Activated CD4-positive, alpha-beta T cell treated with anti-CD3 and anti-CD28 coated beads for 1 hour (primary cell): ENCODE data around the gene SLC4A4.

Experiments used
- DNase-seq: peaks from one replicate; pipeline ENCODE4 v3.0.0-alpha.2; 2020

Gene SLC4A4

GRCh38 chr4:71426381-71427042, 87.7 kb downstream of the SLC4A4 start:
- no peak for DNase-seq

- no peak for DNase-seq
Observed at GRCh38 chr4:71429106-71429505, 90.3 kb downstream of the SLC4A4 start.

- DNase-seq, result no peak
Observed at GRCh38 chr4:71429962-71430361, 91.1 kb downstream of the SLC4A4 start.

- DNase-seq, result no peak
Observed at GRCh38 chr4:71430609-71431008, 91.8 kb downstream of the SLC4A4 start.

GRCh38 chr4:71440612-71441011, 101.8 kb downstream of the SLC4A4 start:
- no peak for DNase-seq

- DNase-seq, result no peak
Observed at GRCh38 chr4:71441186-71442169, 102.7 kb downstream of the SLC4A4 start.

GRCh38 chr4:71442336-71442735, 103.5 kb downstream of the SLC4A4 start:
- DNase-seq, result no peak

GRCh38 chr4:71444395-71444794, 105.6 kb downstream of the SLC4A4 start:
- DNase-seq, result no peak

- no peak for DNase-seq
Observed at GRCh38 chr4:71445811-71446210, 107.0 kb downstream of the SLC4A4 start.

GRCh38 chr4:71446479-71447081, 107.8 kb downstream of the SLC4A4 start:
- no peak for DNase-seq

- DNase-seq, result no peak
Observed at GRCh38 chr4:71449040-71449439, 110.2 kb downstream of the SLC4A4 start.

GRCh38 chr4:71449878-71450277, 111.1 kb downstream of the SLC4A4 start:
- no peak for DNase-seq

GRCh38 chr4:71453531-71453930, 114.7 kb downstream of the SLC4A4 start:
- no peak for DNase-seq

- no peak for DNase-seq
Observed at GRCh38 chr4:71456841-71457240, 118.0 kb downstream of the SLC4A4 start.

GRCh38 chr4:71460371-71460770, 121.6 kb downstream of the SLC4A4 start:
- no peak for DNase-seq

GRCh38 chr4:71461422-71461821, 122.6 kb downstream of the SLC4A4 start:
- DNase-seq, result no peak

- DNase-seq, result no peak
Observed at GRCh38 chr4:71466775-71467174, 128.0 kb downstream of the SLC4A4 start.

GRCh38 chr4:71468116-71468710, 129.4 kb downstream of the SLC4A4 start:
- no peak for DNase-seq

GRCh38 chr4:71469541-71469940, 130.7 kb downstream of the SLC4A4 start:
- DNase-seq, result no peak

GRCh38 chr4:71470524-71470923, 131.7 kb downstream of the SLC4A4 start:
- no peak for DNase-seq

- DNase-seq, result no peak
Observed at GRCh38 chr4:71472946-71473345, 134.1 kb downstream of the SLC4A4 start.

GRCh38 chr4:71473541-71474240, 134.9 kb downstream of the SLC4A4 start:
- DNase-seq, result no peak

- DNase-seq, result no peak
Observed at GRCh38 chr4:71474731-71475130, 135.9 kb downstream of the SLC4A4 start.
